GM12878 (cell line): ENCODE data around the gene LCE6A. TPM values are rescaled to one million over a fixed set of nuclear protein-coding genes. Genes with fewer than 3 reads are reported as not detected.

Experiments
- ATAC-seq: fragments of 200-7000 bp; cut with Tn5 transposase; 3 replicates; pipeline ENCODE4 v1.9.1; 2020; ENCODE audit warnings: mild to moderate bottlenecking, moderate library complexity
- BruUV-seq: library from RNA; stranded (reverse); fragments of 400-500 nt; replicated peaks from 2 replicates; lab custom pipeline; 2021; lab: Mats Ljungman, UMichigan
- CTCF ChIA-PET: fragments of 300-600 bp; sonication (Branson Sonifier 250); formaldehyde crosslinking; extraction: SDS; loops from one replicate; lab custom pipeline; 2021; ENCODE audit warnings: inconsistent platforms; lab: Yijun Ruan, JAX
- POLR2A ChIA-PET: fragments of 350-600 bp; formaldehyde crosslinking; extraction: SDS; loops from one replicate; lab custom pipeline; 2021; ENCODE audit warnings: inconsistent platforms; lab: Charles Lee
- RAD21 ChIA-PET: fragments of 300-600 bp; sonication (Branson Sonifier 250); formaldehyde crosslinking; loops from one replicate; lab custom pipeline; 2023; ENCODE audit warnings: antibody characterized with exemption; ENCODE audit not compliant: unreplicated experiment; lab: Charles Lee
- SMC1A ChIA-PET: fragments of 300-600 bp; sonication (Branson Sonifier 250); formaldehyde crosslinking; loops from one replicate; lab custom pipeline; 2023; ENCODE audit not compliant: unreplicated experiment, uncharacterized antibody; lab: Charles Lee
- DNase-seq: peaks from one replicate; pipeline ENCODE4 v3.0.0-alpha.2; 2011; ENCODE audit warnings: low read depth, low spot score
- FAIRE-seq: peaks from 3 replicates; lab custom pipeline; 2011; peaks lifted over from hg19 to GRCh38; lab: Jason Lieb, UNC
- H2AFZ ChIP-seq: 2 replicates; pipeline ENCODE4 v1.6.0; 2011; ENCODE audit warnings: low read depth, low read length, control low read depth; ENCODE audit not compliant: control insufficient read depth
- H3K27ac ChIP-seq: 2 replicates; pipeline ENCODE4 v1.5.1; 2011; ENCODE audit warnings: control low read depth; ENCODE audit not compliant: control insufficient read depth, insufficient read depth
- H3K27me3 ChIP-seq, 2 experiments: replicated peaks in 1 of 2; 2 replicates each; pipeline versions ENCODE4 v1.6.0 to v1.6.1; 2011; ENCODE audit warnings: low read length in 1 of 2; ENCODE audit not compliant: control insufficient read depth in 2 of 2, insufficient read depth in 2 of 2
- H3K36me3 ChIP-seq, 2 experiments: 2 replicates each; pipeline ENCODE4 v1.5.1; 2011; ENCODE audit warnings: low read length in 1 of 2; ENCODE audit not compliant: control insufficient read depth in 2 of 2, insufficient read depth in 2 of 2
- H3K4me1 ChIP-seq: 2 replicates; pipeline ENCODE4 v1.6.1; 2011; ENCODE audit warnings: mild to moderate bottlenecking, low read length, moderate library complexity, mixed read lengths; ENCODE audit not compliant: control insufficient read depth, insufficient read depth
- H3K4me2 ChIP-seq: 2 replicates; pipeline ENCODE4 v1.6.0; 2011; ENCODE audit warnings: control low read depth; ENCODE audit not compliant: control insufficient read depth, insufficient read depth
- H3K4me3 ChIP-seq: fragments of 200-600 bp; sonication (generic); 2 replicates; pipeline ENCODE4 v1.5.1; 2016
- H3K79me2 ChIP-seq: 2 replicates; pipeline ENCODE4 v1.6.0; 2011; ENCODE audit warnings: low read length; ENCODE audit not compliant: control insufficient read depth, insufficient read depth
- H3K9ac ChIP-seq: 2 replicates; pipeline ENCODE4 v1.8.0; 2011; ENCODE audit warnings: low read length, control low read depth, mixed read lengths; ENCODE audit not compliant: control insufficient read depth, insufficient read depth
- H3K9me3 ChIP-seq: replicated peaks from 3 replicates; pipeline ENCODE4 v1.5.1; 2011; ENCODE audit warnings: mild to moderate bottlenecking, low read length; ENCODE audit not compliant: control insufficient read depth, insufficient read depth
- H4K20me1 ChIP-seq: 2 replicates; pipeline ENCODE4 v1.6.0; 2011; ENCODE audit not compliant: control insufficient read depth, insufficient read depth
- BCL11A ChIP-seq: IDR thresholded peaks from 2 replicates; pipeline ENCODE4 v1.6.1; 2011; ENCODE audit warnings: low read depth, low read length
- BHLHE40 ChIP-seq, 2 experiments: fragments of 450-650 bp in 1 of 2; IDR thresholded peaks; 2 replicates each; pipeline ENCODE4 v1.6.1; 2011 to 2017; ENCODE audit warnings: low read depth in 2 of 2, borderline replicate concordance in 1 of 2, improper control_type of control experiment in 1 of 2, low read length in 1 of 2, mild to moderate bottlenecking in 1 of 2
- CREM ChIP-seq: IDR thresholded peaks from 2 replicates; pipeline ENCODE4 v1.6.1; 2014; ENCODE audit warnings: antibody characterized with exemption, low read depth
- EP300 ChIP-seq, 2 experiments: fragments of 150-350 bp in 1 of 2; IDR thresholded peaks; 2 replicates each; pipeline ENCODE4 v1.6.1; 2011 to 2012; ENCODE audit warnings: low read depth in 2 of 2, low read length in 2 of 2, borderline replicate concordance in 1 of 2, improper control_type of control experiment in 1 of 2, inconsistent platforms in 1 of 2; ENCODE audit not compliant: control insufficient read depth in 1 of 2
- HDGF ChIP-seq: fragments of 450-650 bp; IDR thresholded peaks from 2 replicates; pipeline ENCODE4 v1.6.1; 2016; ENCODE audit warnings: antibody characterized with exemption
- NFYB ChIP-seq: IDR thresholded peaks from 2 replicates; pipeline ENCODE4 v1.6.1; 2011; ENCODE audit warnings: low read depth, mild to moderate bottlenecking, low read length, improper control_type of control experiment, moderate library complexity; ENCODE audit not compliant: insufficient read depth
- NR2C2 ChIP-seq: IDR thresholded peaks from 2 replicates; pipeline ENCODE4 v1.6.1; 2011; ENCODE audit warnings: borderline replicate concordance, low read depth; ENCODE audit not compliant: control insufficient read depth, insufficient read length
- SUZ12 ChIP-seq: fragments of 200-600 bp; sonication (generic); IDR thresholded peaks from one replicate; pipeline ENCODE4 v1.6.1; 2018; ENCODE audit warnings: antibody characterized with exemption, mild to moderate bottlenecking; ENCODE audit not compliant: unreplicated experiment
- YY1 ChIP-seq: IDR thresholded peaks from 2 replicates; pipeline ENCODE4 v1.6.1; 2011; ENCODE audit warnings: low read depth, mild to moderate bottlenecking, low read length
- ZNF384 ChIP-seq: IDR thresholded peaks from 2 replicates; pipeline ENCODE4 v1.6.1; 2012; ENCODE audit warnings: low read depth, mild to moderate bottlenecking, low read length, improper control_type of control experiment, borderline replicate concordance
- whole genome bisulfite sequencing: methylation state at CpG from one replicate; pipeline ENCODE4 v1.1.6; 2016; ENCODE audit warnings: low lambda C conversion rate; ENCODE audit not compliant: insufficient replicate concordance, insufficient coverage; ENCODE audit errors: missing lambda C conversion rate; 5-methylcytosine and 5-hydroxymethylcytosine counted together
- in situ Hi-C: fragments of 300-500 bp; cut with MboI; formaldehyde crosslinking; loops from 9 replicates; pipeline ENCODE4 v1.14.3; 2018; ENCODE audit warnings: mixed read lengths
- intact Hi-C: fragments of 100-400 bp; cut with micrococcal nuclease; formaldehyde crosslinking; loops from one replicate; pipeline ENCODE4 v1.14.2; 2022; ENCODE audit not compliant: unreplicated experiment
- polyA plus RNA-seq, 11 experiments: library from polyadenylated mRNA; depleted of rRNA in 4 of 11; unstranded in 6 of 11; stranded (reverse) in 5 of 11; fragments of >200 nt; fragmentation: Nextera tagmentation in 4 of 11; fragmentation: Illumina TruSeq in 1 of 11; extraction: Ambion mirVana in 4 of 11; extraction: Trizol in 1 of 11; gene quantifications; 1 replicate in 1 of 11; 2 replicates in 10 of 11; pipeline versions ENCODE4 v1.2.1 to v1.2.3, GENCODE V29; 2011 to 2016; ENCODE audit warnings: inconsistent platforms in 2 of 11, missing spikeins in 2 of 11, low read depth in 1 of 11
- total RNA-seq, 4 experiments: library from RNA; depleted of rRNA in 3 of 4; stranded (reverse); fragments of >200 nt in 3 of 4; fragmentation: Illumina TruSeq in 1 of 4; extraction: Trizol in 1 of 4; gene quantifications; 2 replicates each; pipeline versions ENCODE4 v1.2.1 to v1.2.3, GENCODE V29; 2013 to 2021

Gene LCE6A
- total and polyA plus RNA-seq, 10 of the 15 experiments (the other 5 are each of a cell fraction or from before 2014, with no cell fraction given), result 0.45 TPM; not detected in 9

DNA sequence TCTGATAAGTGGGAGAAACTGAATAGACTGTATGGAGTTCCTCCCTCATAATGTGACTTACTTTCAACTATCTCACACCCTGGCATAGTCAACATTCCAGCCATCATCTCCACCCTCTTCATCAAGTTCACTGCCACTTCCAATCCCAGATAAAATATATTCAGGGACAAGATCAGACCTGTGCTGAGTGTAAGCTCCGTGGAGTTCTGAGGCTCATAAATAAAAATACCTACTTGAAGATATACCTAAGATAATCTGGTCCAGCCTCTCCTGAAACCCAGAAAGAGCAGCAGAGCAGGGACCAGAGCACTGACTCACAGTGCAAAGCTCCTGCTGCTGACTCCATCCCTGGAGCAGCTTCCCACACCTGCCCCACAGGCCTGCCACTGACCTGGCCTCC, 15.4 kb downstream of the LCE6A start:
- no peaks in the 10 kb centered on the region for H3K4me1 ChIP-seq
- POLR2A ChIA-PET, result no interaction called here
- FAIRE-seq, result no peak
- no peaks in the 10 kb centered on the region for H4K20me1 ChIP-seq
- no peaks in the 10 kb centered on the region for H3K9me3 ChIP-seq
- no peak overlapping the region for H2AFZ ChIP-seq
- H3K27ac ChIP-seq, result no peak overlapping the region
- RAD21 ChIA-PET, result no interaction called here
- no peak overlapping the region for H3K9ac ChIP-seq
- H3K27me3 ChIP-seq, result no peaks in the 10 kb centered on the region; a peak in 1 of 4 replicates
- ATAC-seq, result no peak
- no peak for TF ChIP-seq SUZ12
- TF ChIP-seq EP300 (IDR thresholded peaks at IDR 0.05; ENCODE audit: borderline replicate concordance in 1 of 2, control insufficient read depth in 1 of 2, low read depth in 2 of 2, low read length in 2 of 2), result no peak
- TF ChIP-seq NR2C2, result no peak
- no peak for TF ChIP-seq HDGF
- no peak for DNase-seq
- no TSS peak for BruUV-seq
- in situ Hi-C loops, result no loop called here
- H3K4me3 ChIP-seq, result no peak overlapping the region
- intact Hi-C loops, result no loop called here
- H3K79me2 ChIP-seq, result no peaks in the 10 kb centered on the region
- CTCF ChIA-PET, result interaction anchor here (0.6 kb wide), 1 partner anchor 13 kb away, joined by 3 read pairs; no protein-coding TSS in a partner anchor
- SMC1A ChIA-PET, result no interaction called here
- H3K36me3 ChIP-seq, result no peaks in the 10 kb centered on the region
- no peak overlapping the region for H3K4me2 ChIP-seq
- 28% methylated on average over 1 of the region's 1 CpG for WGBS

GRCh38 chr1:152859696-152860095, 17.0 kb downstream of the LCE6A start, which contains the start of gene LCE7A:
LCE7A (plus strand) TSS chr1:152859996; CDS start chr1:152860698, 702 bp downstream.
- in situ Hi-C loops, result no loop called here

More at GRCh38 chr1:152859696-152860095, 17.0 kb downstream of the LCE6A start, which contains the start of gene LCE7A:
- Histone ChIP-seq H3K4me3 (no peak within 1 kb of the TSS), H3K4me1 (no peaks in the 10 kb centered on the region), H3K79me2 (no peaks in the 10 kb centered on the region), H2AFZ (no peak within 1 kb of the TSS), H3K27ac (no peak within 1 kb of the TSS), H3K27me3 (no peaks in the 10 kb centered on the region; a peak in 1 of 4 replicates), H3K36me3 (no peaks in the 10 kb centered on the region), H4K20me1 (no peaks in the 10 kb centered on the region), H3K9me3 (no peaks in the 10 kb centered on the region), H3K4me2 (no peak within 1 kb of the TSS), H3K9ac (no peak within 1 kb of the TSS)
- ChIA-PET SMC1A (interaction anchor here (0.6 kb wide), 1 partner anchor 467 kb away, joined by 3 read pairs; no protein-coding TSS in a partner anchor), POLR2A (no interaction called here), CTCF (interaction anchor here (1.1 kb wide), 1 partner anchor 13 kb away, joined by 4 read pairs; no protein-coding TSS in a partner anchor), RAD21 (no interaction called here)
- FAIRE-seq (no peak), DNase-seq (no peak), ATAC-seq (no peak)
- intact Hi-C loops, result no loop called here
- BruUV-seq, result no TSS peak
- WGBS, result 38% methylated on average over 3 of the region's 3 CpGs
- no peak for TF ChIP-seq ZNF384
- no peak for TF ChIP-seq NFYB
- no peak for TF ChIP-seq BHLHE40 (IDR thresholded peaks at IDR 0.05; ENCODE audit: borderline replicate concordance in 1 of 2, low read depth in 2 of 2, low read length in 1 of 2)
- no peak for TF ChIP-seq YY1
- TF ChIP-seq CREM, result no peak
- TF ChIP-seq BCL11A, result no peak
